Measurements from ENCODE around the gene ATXN2. TPM values are rescaled to one million over a fixed set of nuclear protein-coding genes. Genes with fewer than 3 reads are reported as not detected.

ATXN2 gene
- 23.4 and 28.6 TPM in 2 replicates for total RNA-seq (2012; rRNA removed)

GRCh38 chr12:111598637-111599452 is at the start of gene ATXN2:
ATXN2 (minus strand) TSS chr12:111599315; CDS start chr12:111599034, 281 bp downstream.
- Histone ChIP-seq H3K36me3 (ENCODE audit: insufficient read depth, low read length) (no peaks in the 10 kb centered on the region), H3K4me1 (ENCODE audit: control insufficient read depth, insufficient read depth, low read length) (peaks cover 35% of the 10 kb centered on the region), H3K9ac (ENCODE audit: low read depth, low read length) (peak within 1 kb of the TSS; percentile 97), H3K9me3 (replicated peaks; ENCODE audit: low read length) (no peaks in the 10 kb centered on the region), H3K4me2 (ENCODE audit: low read length) (peak within 1 kb of the TSS; percentile 85), H3K4me3 (ENCODE audit: low read length) (peak within 1 kb of the TSS; percentile 98), H3K27me3 (ENCODE audit: control insufficient read depth, insufficient read depth, low read length) (no peaks in the 10 kb centered on the region)

- no peaks in the 10 kb centered on the region for H3K27me3 ChIP-seq (ENCODE audit: control insufficient read depth, insufficient read depth, low read length)
- H3K36me3 ChIP-seq (ENCODE audit: insufficient read depth, low read length) = peaks cover 60% of the 10 kb centered on the region
- peaks cover 3% of the 10 kb centered on the region for H3K4me1 ChIP-seq (ENCODE audit: control insufficient read depth, insufficient read depth, low read length)
- H3K9ac ChIP-seq (ENCODE audit: low read depth, low read length) = no peak overlapping the region
- H3K9me3 ChIP-seq (replicated peaks; ENCODE audit: low read length) = no peaks in the 10 kb centered on the region
- H3K4me2 ChIP-seq (ENCODE audit: low read length) = no peak overlapping the region
- no peak overlapping the region for H3K4me3 ChIP-seq (ENCODE audit: low read length)
Measured at GRCh38 chr12:111645433-111645832, 46.3 kb upstream of the ATXN2 start.

GRCh38 chr12:111643427-111643826 is 44.3 kb upstream of the ATXN2 start:
- Histone ChIP-seq H3K9ac (ENCODE audit: low read depth, low read length) (no peak overlapping the region), H3K27me3 (ENCODE audit: control insufficient read depth, insufficient read depth, low read length) (no peaks in the 10 kb centered on the region), H3K9me3 (replicated peaks; ENCODE audit: low read length) (no peaks in the 10 kb centered on the region), H3K36me3 (ENCODE audit: insufficient read depth, low read length) (peaks cover 49% of the 10 kb centered on the region), H3K4me1 (ENCODE audit: control insufficient read depth, insufficient read depth, low read length) (peaks cover 3% of the 10 kb centered on the region), H3K4me3 (ENCODE audit: low read length) (no peak overlapping the region), H3K4me2 (ENCODE audit: low read length) (no peak overlapping the region)

- Histone ChIP-seq H3K9me3 (replicated peaks; ENCODE audit: low read length) (no peaks in the 10 kb centered on the region), H3K4me2 (ENCODE audit: low read length) (no peak overlapping the region), H3K4me3 (ENCODE audit: low read length) (no peak overlapping the region), H3K9ac (ENCODE audit: low read depth, low read length) (no peak overlapping the region), H3K36me3 (ENCODE audit: insufficient read depth, low read length) (peaks cover 51% of the 10 kb centered on the region), H3K4me1 (ENCODE audit: control insufficient read depth, insufficient read depth, low read length) (peaks cover 3% of the 10 kb centered on the region), H3K27me3 (ENCODE audit: control insufficient read depth, insufficient read depth, low read length) (no peaks in the 10 kb centered on the region)
Measured at GRCh38 chr12:111642681-111643426, 43.7 kb upstream of the ATXN2 start.

GRCh38 chr12:111640506-111640905 is 41.4 kb upstream of the ATXN2 start:
- Histone ChIP-seq H3K9me3 (replicated peaks; ENCODE audit: low read length) (no peaks in the 10 kb centered on the region), H3K4me1 (ENCODE audit: control insufficient read depth, insufficient read depth, low read length) (peaks cover 16% of the 10 kb centered on the region)

GRCh38 chr12:111638556-111638955 is 39.4 kb upstream of the ATXN2 start:
- peaks cover 16% of the 10 kb centered on the region for H3K4me1 ChIP-seq (ENCODE audit: control insufficient read depth, insufficient read depth, low read length)
- no peak overlapping the region for H3K4me3 ChIP-seq (ENCODE audit: low read length)
- H3K9ac ChIP-seq (ENCODE audit: low read depth, low read length) = no peak overlapping the region
- peaks cover 17% of the 10 kb centered on the region for H3K36me3 ChIP-seq (ENCODE audit: insufficient read depth, low read length)
- H3K27me3 ChIP-seq (ENCODE audit: control insufficient read depth, insufficient read depth, low read length) = no peaks in the 10 kb centered on the region
- no peak overlapping the region for H3K4me2 ChIP-seq (ENCODE audit: low read length)
- H3K9me3 ChIP-seq (replicated peaks; ENCODE audit: low read length) = no peaks in the 10 kb centered on the region

More at GRCh38 chr12:111640506-111640905, 41.4 kb upstream of the ATXN2 start:
- H3K9ac ChIP-seq (ENCODE audit: low read depth, low read length) = no peak overlapping the region
- H3K27me3 ChIP-seq (ENCODE audit: control insufficient read depth, insufficient read depth, low read length) = no peaks in the 10 kb centered on the region
- no peak overlapping the region for H3K4me3 ChIP-seq (ENCODE audit: low read length)
- no peak overlapping the region for H3K4me2 ChIP-seq (ENCODE audit: low read length)
- peaks cover 32% of the 10 kb centered on the region for H3K36me3 ChIP-seq (ENCODE audit: insufficient read depth, low read length)

- peak overlapping the region; percentile 5 for H3K9ac ChIP-seq (ENCODE audit: low read depth, low read length)
Measured at GRCh38 chr12:111636209-111636945, 37.3 kb upstream of the ATXN2 start.

GRCh38 chr12:111635524-111635923 is 36.4 kb upstream of the ATXN2 start:
- no peak overlapping the region for H3K4me3 ChIP-seq (ENCODE audit: low read length)
- no peak overlapping the region for H3K9ac ChIP-seq (ENCODE audit: low read depth, low read length)
- H3K9me3 ChIP-seq (replicated peaks; ENCODE audit: low read length) = no peaks in the 10 kb centered on the region
- H3K36me3 ChIP-seq (ENCODE audit: insufficient read depth, low read length) = peaks cover 5% of the 10 kb centered on the region
- H3K4me2 ChIP-seq (ENCODE audit: low read length) = no peak overlapping the region
- H3K4me1 ChIP-seq (ENCODE audit: control insufficient read depth, insufficient read depth, low read length) = peaks cover 12% of the 10 kb centered on the region
- H3K27me3 ChIP-seq (ENCODE audit: control insufficient read depth, insufficient read depth, low read length) = no peaks in the 10 kb centered on the region

More at GRCh38 chr12:111636209-111636945, 37.3 kb upstream of the ATXN2 start:
- Histone ChIP-seq H3K4me2 (ENCODE audit: low read length) (peak overlapping the region; percentile 35), H3K9me3 (replicated peaks; ENCODE audit: low read length) (no peaks in the 10 kb centered on the region), H3K4me1 (ENCODE audit: control insufficient read depth, insufficient read depth, low read length) (peaks cover 12% of the 10 kb centered on the region), H3K4me3 (ENCODE audit: low read length) (no peak overlapping the region), H3K27me3 (ENCODE audit: control insufficient read depth, insufficient read depth, low read length) (no peaks in the 10 kb centered on the region), H3K36me3 (ENCODE audit: insufficient read depth, low read length) (peaks cover 5% of the 10 kb centered on the region)

- Histone ChIP-seq H3K27me3 (ENCODE audit: control insufficient read depth, insufficient read depth, low read length) (no peaks in the 10 kb centered on the region), H3K4me2 (ENCODE audit: low read length) (no peak overlapping the region), H3K9ac (ENCODE audit: low read depth, low read length) (no peak overlapping the region), H3K4me3 (ENCODE audit: low read length) (no peak overlapping the region), H3K4me1 (ENCODE audit: control insufficient read depth, insufficient read depth, low read length) (peaks cover 3% of the 10 kb centered on the region), H3K9me3 (replicated peaks; ENCODE audit: low read length) (no peaks in the 10 kb centered on the region), H3K36me3 (ENCODE audit: insufficient read depth, low read length) (no peaks in the 10 kb centered on the region)
Measured at GRCh38 chr12:111628505-111629260, 29.6 kb upstream of the ATXN2 start.

- H3K4me2 ChIP-seq (ENCODE audit: low read length) = no peak overlapping the region
- H3K9me3 ChIP-seq (replicated peaks; ENCODE audit: low read length) = no peaks in the 10 kb centered on the region
- H3K27me3 ChIP-seq (ENCODE audit: control insufficient read depth, insufficient read depth, low read length) = no peaks in the 10 kb centered on the region
- H3K9ac ChIP-seq (ENCODE audit: low read depth, low read length) = no peak overlapping the region
- H3K36me3 ChIP-seq (ENCODE audit: insufficient read depth, low read length) = no peaks in the 10 kb centered on the region
- no peak overlapping the region for H3K4me3 ChIP-seq (ENCODE audit: low read length)
- peaks cover 3% of the 10 kb centered on the region for H3K4me1 ChIP-seq (ENCODE audit: control insufficient read depth, insufficient read depth, low read length)
Measured at GRCh38 chr12:111626230-111626629, 27.1 kb upstream of the ATXN2 start.

Data from skeletal muscle satellite cell (primary cell).